HG03439 (cell line): ENCODE measurements around the gene OR6T1.
A peak's percentile ranks its signal among the peaks of the same experiment; 100 is the strongest.

Experiments used
- ATAC-seq: cut with Tn5 transposase; IDR thresholded peaks from one replicate; pipeline ENCODE4 v1.9.1; 2021; ENCODE audit warnings: mild to moderate bottlenecking, moderate library complexity; ENCODE audit not compliant: unreplicated experiment

Gene OR6T1

GRCh38 chr11:123943738-123944137, at the start of gene OR6T1:
TSS of gene OR6T1 (minus strand) at chr11:123943838. CDS start at chr11:123943838, 0 bp downstream.
- no peak for ATAC-seq

GRCh38 chr11:123979311-123979710, 35.7 kb upstream of the OR6T1 start:
- ATAC-seq, result no peak

- ATAC-seq, result no peak
These were observed 34.2 kb upstream of the OR6T1 start, which contains the start of gene OR10S1 for GRCh38 chr11:123977731-123978347. TSS of gene OR10S1 (minus strand) at chr11:123977781. CDS start at chr11:123977664, 117 bp downstream.

- no peak for ATAC-seq
These were observed 33.3 kb upstream of the OR6T1 start for GRCh38 chr11:123976770-123977560.

- no peak for ATAC-seq
These were observed 30.2 kb upstream of the OR6T1 start for GRCh38 chr11:123973816-123974215.

GRCh38 chr11:123956752-123957151, 13.1 kb upstream of the OR6T1 start:
- ATAC-seq, result no peak

- no peak for ATAC-seq
These were observed 1.5 kb upstream of the OR6T1 start for GRCh38 chr11:123945132-123945531.

- no peak for ATAC-seq
These were observed 1.2 kb downstream of the OR6T1 start for GRCh38 chr11:123942413-123942812.

- ATAC-seq, result no peak
These were observed 4.3 kb downstream of the OR6T1 start, which contains the start of gene OR4D5 for GRCh38 chr11:123939317-123939716. TSS of gene OR4D5 (plus strand) at chr11:123939617. CDS start at chr11:123939617, 0 bp downstream.

- no peak for ATAC-seq
These were observed 19.6 kb downstream of the OR6T1 start for GRCh38 chr11:123924027-123924426.

- ATAC-seq, result no peak
These were observed 22.7 kb downstream of the OR6T1 start for GRCh38 chr11:123920943-123921342.

GRCh38 chr11:123905826-123906225, 37.8 kb downstream of the OR6T1 start:
- no peak for ATAC-seq

- no peak for ATAC-seq
These were observed 38.7 kb downstream of the OR6T1 start for GRCh38 chr11:123904932-123905331.

- peak; percentile 74 for ATAC-seq
These were observed 39.7 kb downstream of the OR6T1 start for GRCh38 chr11:123903932-123904331.

- ATAC-seq, result no peak
These were observed 41.8 kb downstream of the OR6T1 start, which contains the start of gene OR8D4 for GRCh38 chr11:123901867-123902266. TSS of gene OR8D4 (plus strand) at chr11:123902167. CDS start at chr11:123906432, 4,265 bp downstream.

GRCh38 chr11:123899792-123900191, 43.8 kb downstream of the OR6T1 start:
- no peak for ATAC-seq
